ENCODE data around the gene TBCK. TPM values are rescaled to one million over a fixed set of nuclear protein-coding genes. Genes with fewer than 3 reads are reported as not detected.

TBCK gene
- total RNA-seq, 2 experiments from 2014 or later = 23.5 to 29.0 TPM

- DNase-seq (no peak), ATAC-seq (ENCODE audit: poor library complexity) (no peak)
- Mint-ChIP-seq H3K9me3 (no peaks in the 10 kb centered on the region), H3K27me3 (no peaks in the 10 kb centered on the region), H3K4me1 (ENCODE audit: low read depth) (no peaks in the 10 kb centered on the region), H3K27ac (no peak overlapping the region), H3K4me3 (no peak overlapping the region), H3K36me3 (ENCODE audit: low read depth) (peaks cover 29% of the 10 kb centered on the region)
- CTCF ChIA-PET = no interaction called here
- Histone ChIP-seq H3K4me1 (ENCODE audit: insufficient read depth, low read length) (no peaks in the 10 kb centered on the region), H3K9me3 (ENCODE audit: control insufficient read depth in 1 of 2, insufficient read depth in 1 of 2, low read length in 2 of 2) (no peaks in the 10 kb centered on the region), H3K27ac (ENCODE audit: low read depth in 1 of 2, low read length in 2 of 2) (no peak overlapping the region), H3K4me3 (ENCODE audit: low read length) (no peak overlapping the region), H3K36me3 (ENCODE audit: insufficient read depth, low read length) (no peaks in the 10 kb centered on the region), H3K27me3 (ENCODE audit: control insufficient read depth in 1 of 2, insufficient read depth in 2 of 2, low read length in 2 of 2) (no peaks in the 10 kb centered on the region)
- POLR2A ChIA-PET = no interaction called here
- TF ChIP-seq, protein P1, sequence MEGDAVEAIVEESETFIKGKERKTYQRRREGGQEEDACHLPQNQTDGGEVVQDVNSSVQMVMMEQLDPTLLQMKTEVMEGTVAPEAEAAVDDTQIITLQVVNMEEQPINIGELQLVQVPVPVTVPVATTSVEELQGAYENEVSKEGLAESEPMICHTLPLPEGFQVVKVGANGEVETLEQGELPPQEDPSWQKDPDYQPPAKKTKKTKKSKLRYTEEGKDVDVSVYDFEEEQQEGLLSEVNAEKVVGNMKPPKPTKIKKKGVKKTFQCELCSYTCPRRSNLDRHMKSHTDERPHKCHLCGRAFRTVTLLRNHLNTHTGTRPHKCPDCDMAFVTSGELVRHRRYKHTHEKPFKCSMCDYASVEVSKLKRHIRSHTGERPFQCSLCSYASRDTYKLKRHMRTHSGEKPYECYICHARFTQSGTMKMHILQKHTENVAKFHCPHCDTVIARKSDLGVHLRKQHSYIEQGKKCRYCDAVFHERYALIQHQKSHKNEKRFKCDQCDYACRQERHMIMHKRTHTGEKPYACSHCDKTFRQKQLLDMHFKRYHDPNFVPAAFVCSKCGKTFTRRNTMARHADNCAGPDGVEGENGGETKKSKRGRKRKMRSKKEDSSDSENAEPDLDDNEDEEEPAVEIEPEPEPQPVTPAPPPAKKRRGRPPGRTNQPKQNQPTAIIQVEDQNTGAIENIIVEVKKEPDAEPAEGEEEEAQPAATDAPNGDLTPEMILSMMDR (IDR thresholded peaks at IDR 0.05) = no peak
- intact Hi-C loops (cut with DNase I, micrococcal nuclease) = no loop called here
These were observed 269.9 kb downstream of the TBCK start for GRCh38 chr4:106046083-106046482.

GRCh38 chr4:106041294-106042002, 274.6 kb downstream of the TBCK start:
- Mint-ChIP-seq H3K36me3 (ENCODE audit: low read depth) (peaks cover 12% of the 10 kb centered on the region), H3K27me3 (no peaks in the 10 kb centered on the region), H3K4me1 (ENCODE audit: low read depth) (no peaks in the 10 kb centered on the region), H3K27ac (no peak overlapping the region), H3K9me3 (no peaks in the 10 kb centered on the region), H3K4me3 (no peak overlapping the region)
- TF ChIP-seq, protein P1 (IDR thresholded peaks at IDR 0.05) = no peak
- Histone ChIP-seq H3K4me3 (ENCODE audit: low read length) (no peak overlapping the region), H3K27ac (ENCODE audit: low read depth in 1 of 2, low read length in 2 of 2) (no peak overlapping the region), H3K4me1 (ENCODE audit: insufficient read depth, low read length) (no peaks in the 10 kb centered on the region), H3K9me3 (ENCODE audit: control insufficient read depth in 1 of 2, insufficient read depth in 1 of 2, low read length in 2 of 2) (no peaks in the 10 kb centered on the region), H3K36me3 (ENCODE audit: insufficient read depth, low read length) (no peaks in the 10 kb centered on the region), H3K27me3 (ENCODE audit: control insufficient read depth in 1 of 2, insufficient read depth in 2 of 2, low read length in 2 of 2) (no peaks in the 10 kb centered on the region)
- CTCF ChIA-PET = no interaction called here
- ATAC-seq (ENCODE audit: poor library complexity) (no peak), DNase-seq (no peak)
- intact Hi-C loops (cut with DNase I, micrococcal nuclease) = no loop called here
- POLR2A ChIA-PET = no interaction called here

DNA sequence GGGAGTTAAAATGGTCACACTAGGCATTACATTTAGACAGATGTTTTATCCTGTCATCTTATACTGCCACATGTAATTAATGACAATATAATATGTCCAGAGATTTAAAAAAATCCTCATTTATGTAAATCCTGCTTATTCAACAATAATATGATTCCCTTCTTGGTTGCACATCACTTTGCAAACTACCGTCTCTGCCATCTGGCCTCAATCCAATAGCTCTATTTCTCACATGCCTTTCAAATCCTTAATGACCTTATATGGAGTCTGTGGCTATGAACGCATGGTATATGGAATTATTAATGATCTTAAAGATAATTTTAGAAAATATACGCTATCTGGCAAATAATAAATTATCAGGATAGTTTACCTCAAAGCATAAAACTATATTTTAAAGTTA, 276.2 kb downstream of the TBCK start:
- Mint-ChIP-seq H3K27ac (no peak overlapping the region), H3K27me3 (no peaks in the 10 kb centered on the region), H3K36me3 (ENCODE audit: low read depth) (no peaks in the 10 kb centered on the region), H3K4me3 (no peak overlapping the region), H3K9me3 (no peaks in the 10 kb centered on the region), H3K4me1 (ENCODE audit: low read depth) (no peaks in the 10 kb centered on the region)
- Histone ChIP-seq H3K27me3 (ENCODE audit: control insufficient read depth in 1 of 2, insufficient read depth in 2 of 2, low read length in 2 of 2) (peaks cover 0 to 5% of the 10 kb centered on the region in 2 experiments), H3K36me3 (ENCODE audit: insufficient read depth, low read length) (no peaks in the 10 kb centered on the region), H3K4me1 (ENCODE audit: insufficient read depth, low read length) (no peaks in the 10 kb centered on the region), H3K4me3 (ENCODE audit: low read length) (no peak overlapping the region), H3K9me3 (ENCODE audit: control insufficient read depth in 1 of 2, insufficient read depth in 1 of 2, low read length in 2 of 2) (no peaks in the 10 kb centered on the region), H3K27ac (ENCODE audit: low read depth in 1 of 2, low read length in 2 of 2) (no peak overlapping the region)
- DNase-seq = no peak
- ChIA-PET CTCF (no interaction called here), POLR2A (no interaction called here)
- intact Hi-C loops (cut with DNase I, micrococcal nuclease) = no loop called here
- TF ChIP-seq, protein P1 (IDR thresholded peaks at IDR 0.05) = no peak
- no peak for ATAC-seq (ENCODE audit: poor library complexity)

Measured in CD4-positive, alpha-beta T cell (primary cell).